ENCODE results near the gene BDH2.

BDH2 gene

GRCh38 chr4:103079621-103080020 lies 20.0 kb downstream of the BDH2 start:
- DNase-seq: no peak

- peak; percentile 81 for DNase-seq
Measured at GRCh38 chr4:103076747-103077347, 22.8 kb downstream of the BDH2 start, which contains the start of gene SLC9B2. SLC9B2 (minus strand) TSS chr4:103076761; CDS start chr4:103067550, 9,211 bp downstream.

GRCh38 chr4:103075894-103076746 lies 23.5 kb downstream of the BDH2 start:
- DNase-seq: peak; percentile 81

- DNase-seq: no peak
Measured at GRCh38 chr4:103075435-103075893, 24.2 kb downstream of the BDH2 start.

GRCh38 chr4:103074744-103075434 lies 24.7 kb downstream of the BDH2 start:
- DNase-seq: no peak

GRCh38 chr4:103073792-103074438 lies 25.7 kb downstream of the BDH2 start:
- no peak for DNase-seq

- DNase-seq: no peak
Measured at GRCh38 chr4:103067841-103068547, 31.6 kb downstream of the BDH2 start.

GRCh38 chr4:103060453-103061148 lies 39.0 kb downstream of the BDH2 start:
- no peak for DNase-seq

- DNase-seq: no peak
Measured at GRCh38 chr4:103054030-103054429, 45.6 kb downstream of the BDH2 start.

- DNase-seq: no peak
Measured at GRCh38 chr4:103052779-103053178, 46.9 kb downstream of the BDH2 start.

- DNase-seq: no peak
Measured at GRCh38 chr4:103052145-103052544, 47.5 kb downstream of the BDH2 start.

GRCh38 chr4:103050736-103051436 lies 48.7 kb downstream of the BDH2 start:
- no peak for DNase-seq

- peak; percentile 74 for DNase-seq
Measured at GRCh38 chr4:103046416-103047290, 53.0 kb downstream of the BDH2 start.

- DNase-seq: no peak
Measured at GRCh38 chr4:103044183-103044582, 55.5 kb downstream of the BDH2 start.

GRCh38 chr4:103036169-103036568 lies 63.5 kb downstream of the BDH2 start:
- DNase-seq: no peak

- DNase-seq: peak; percentile 78
Measured at GRCh38 chr4:103032574-103032973, 67.1 kb downstream of the BDH2 start.

- DNase-seq: no peak
Measured at GRCh38 chr4:103030791-103031190, 68.8 kb downstream of the BDH2 start.

GRCh38 chr4:103029300-103029699 lies 70.3 kb downstream of the BDH2 start:
- DNase-seq: no peak
